Muscle layer of colon (tissue), 2 donors: ENCODE measurements around the gene C15orf61.

Source experiments
- H3K27ac ChIP-seq: one replicate; pipeline ENCODE4 v1.7.0; 2013; ENCODE audit warnings: low read depth, mild to moderate bottlenecking, low read length, moderate library complexity
- H3K27me3 ChIP-seq, 2 donors: one replicate each; pipeline ENCODE4 v1.7.0; 2013; ENCODE audit warnings: low read length in 2 of 2, mild to moderate bottlenecking in 2 of 2; ENCODE audit not compliant: insufficient read depth in 2 of 2, control insufficient read depth in 1 of 2
- H3K36me3 ChIP-seq: one replicate; pipeline ENCODE4 v1.7.0; 2013; ENCODE audit warnings: mild to moderate bottlenecking, low read length; ENCODE audit not compliant: insufficient read depth
- H3K4me1 ChIP-seq: one replicate; pipeline ENCODE4 v1.7.0; 2013; ENCODE audit warnings: mild to moderate bottlenecking, low read length; ENCODE audit not compliant: insufficient read depth
- H3K4me3 ChIP-seq, 2 donors: one replicate each; pipeline ENCODE4 v1.7.0; 2013; ENCODE audit warnings: low read length in 2 of 2, low read depth in 1 of 2, mild to moderate bottlenecking in 1 of 2, moderate library complexity in 1 of 2
- H3K9ac ChIP-seq: one replicate; pipeline ENCODE4 v1.7.0; 2013; ENCODE audit warnings: low read length
- H3K9me3 ChIP-seq: one replicate; pipeline ENCODE4 v1.7.0; 2013; ENCODE audit warnings: mild to moderate bottlenecking, low read length
- donor health status: abdominal sarcoma.
- donor health status: Adenocarcinoma of cecum.

Gene C15orf61

GRCh38 chr15:67543348-67543718 lies 22.4 kb downstream of the C15orf61 start:
- H3K4me1 ChIP-seq, result peaks cover 23% of the 10 kb centered on the region
- H3K9ac ChIP-seq, result peak overlapping the region; percentile 89
- peak overlapping the region; percentile 93 for H3K27ac ChIP-seq
- H3K27me3 ChIP-seq, result no peaks in the 10 kb centered on the region
- H3K4me3 ChIP-seq, result peak overlapping the region; percentile 88 to 92
- H3K36me3 ChIP-seq, result no peaks in the 10 kb centered on the region
- H3K9me3 ChIP-seq, result no peaks in the 10 kb centered on the region

DNA sequence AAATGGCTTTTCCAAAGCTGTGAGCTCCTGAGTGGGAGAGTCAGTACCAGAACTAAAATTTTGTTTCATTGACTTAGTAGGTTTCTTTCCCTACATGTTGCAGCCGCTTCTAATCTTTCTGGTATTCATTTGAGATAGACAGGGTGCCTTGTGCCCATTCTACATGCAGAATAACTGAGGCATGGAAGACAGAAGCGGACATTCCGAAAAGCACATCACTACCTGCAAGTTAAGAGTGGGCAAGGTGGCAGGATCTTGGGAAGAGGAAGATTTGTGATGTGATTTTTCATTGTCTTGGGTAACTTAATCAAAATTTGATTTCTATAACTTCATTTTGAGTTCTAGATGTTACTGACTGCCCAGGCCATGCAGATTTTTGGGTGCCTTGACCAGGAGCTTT lies 23.5 kb downstream of the C15orf61 start:
- Histone ChIP-seq H3K36me3 (no peaks in the 10 kb centered on the region), H3K27ac (no peak overlapping the region), H3K27me3 (no peaks in the 10 kb centered on the region), H3K4me3 (no peak overlapping the region), H3K9me3 (no peaks in the 10 kb centered on the region), H3K4me1 (peaks cover 30% of the 10 kb centered on the region), H3K9ac (no peak overlapping the region)

DNA sequence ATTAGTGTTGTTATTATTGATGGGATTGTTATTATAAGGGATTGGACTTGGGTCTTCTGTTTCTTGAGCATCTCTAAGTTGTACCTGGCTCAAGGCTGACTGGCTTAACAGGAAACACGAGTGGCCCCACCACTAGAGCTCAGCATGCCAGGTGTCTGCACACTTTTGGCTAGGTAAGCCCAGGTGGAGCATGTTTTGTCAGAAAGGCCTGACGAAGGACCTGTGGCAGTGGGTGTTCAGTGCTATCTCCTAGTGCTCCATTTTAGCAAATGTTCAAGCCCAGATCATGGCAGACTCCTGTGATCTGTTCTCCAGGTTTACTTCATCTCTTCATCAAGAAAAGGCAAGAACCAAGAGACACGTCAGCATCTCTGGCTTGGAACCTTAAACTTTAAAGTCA lies 24.9 kb downstream of the C15orf61 start:
- Histone ChIP-seq H3K36me3 (no peaks in the 10 kb centered on the region), H3K27me3 (no peaks in the 10 kb centered on the region), H3K9ac (no peak overlapping the region), H3K4me3 (no peak overlapping the region), H3K4me1 (peaks cover 35% of the 10 kb centered on the region), H3K27ac (no peak overlapping the region), H3K9me3 (no peaks in the 10 kb centered on the region)

- Histone ChIP-seq H3K27ac (no peak overlapping the region), H3K9me3 (no peaks in the 10 kb centered on the region), H3K4me1 (peaks cover 35% of the 10 kb centered on the region), H3K4me3 (no peak overlapping the region), H3K27me3 (no peaks in the 10 kb centered on the region), H3K9ac (no peak overlapping the region), H3K36me3 (no peaks in the 10 kb centered on the region)
Measured at GRCh38 chr15:67547064-67547463, 26.1 kb downstream of the C15orf61 start.

- Histone ChIP-seq H3K4me1 (peaks cover 35% of the 10 kb centered on the region), H3K27me3 (no peaks in the 10 kb centered on the region), H3K36me3 (peaks cover 7% of the 10 kb centered on the region), H3K4me3 (no peak overlapping the region), H3K9ac (peak overlapping the region; percentile 24), H3K9me3 (no peaks in the 10 kb centered on the region), H3K27ac (no peak overlapping the region)
Measured at GRCh38 chr15:67547836-67548235, 26.9 kb downstream of the C15orf61 start.

DNA sequence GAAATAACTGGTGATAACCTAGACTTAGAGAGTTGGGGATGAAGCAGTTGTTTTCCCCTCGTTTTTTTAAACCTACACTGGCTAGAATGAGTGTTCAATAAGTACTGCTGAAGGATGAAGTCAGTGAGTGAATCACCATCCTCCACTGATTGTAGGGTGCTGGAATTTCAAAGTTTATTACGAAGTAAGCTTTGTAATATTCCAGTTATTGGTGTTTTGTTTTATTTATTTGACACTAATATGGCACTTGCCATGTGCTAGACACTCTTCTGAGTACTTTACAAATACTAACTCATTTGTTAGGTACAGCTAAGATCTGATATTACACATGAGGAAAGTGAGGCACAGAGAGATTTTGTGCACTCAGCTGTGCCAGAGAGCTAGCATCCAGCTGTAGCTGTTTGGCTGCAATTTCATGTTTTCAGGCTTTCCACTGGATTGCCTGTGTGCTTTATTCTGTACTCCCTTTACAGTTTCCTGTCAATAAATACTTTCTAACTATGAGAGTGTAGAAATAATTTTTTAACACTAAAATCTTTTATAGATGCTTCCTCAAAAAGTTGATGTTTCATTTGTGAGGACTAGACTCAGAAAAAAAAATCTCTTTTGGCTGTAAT lies 27.4 kb downstream of the C15orf61 start:
- H3K27ac ChIP-seq, result no peak overlapping the region
- H3K9me3 ChIP-seq, result no peaks in the 10 kb centered on the region
- H3K4me3 ChIP-seq, result no peak overlapping the region
- no peaks in the 10 kb centered on the region for H3K27me3 ChIP-seq
- H3K4me1 ChIP-seq, result peaks cover 32% of the 10 kb centered on the region
- peaks cover 7% of the 10 kb centered on the region for H3K36me3 ChIP-seq
- H3K9ac ChIP-seq, result peak overlapping the region; percentile 24

DNA sequence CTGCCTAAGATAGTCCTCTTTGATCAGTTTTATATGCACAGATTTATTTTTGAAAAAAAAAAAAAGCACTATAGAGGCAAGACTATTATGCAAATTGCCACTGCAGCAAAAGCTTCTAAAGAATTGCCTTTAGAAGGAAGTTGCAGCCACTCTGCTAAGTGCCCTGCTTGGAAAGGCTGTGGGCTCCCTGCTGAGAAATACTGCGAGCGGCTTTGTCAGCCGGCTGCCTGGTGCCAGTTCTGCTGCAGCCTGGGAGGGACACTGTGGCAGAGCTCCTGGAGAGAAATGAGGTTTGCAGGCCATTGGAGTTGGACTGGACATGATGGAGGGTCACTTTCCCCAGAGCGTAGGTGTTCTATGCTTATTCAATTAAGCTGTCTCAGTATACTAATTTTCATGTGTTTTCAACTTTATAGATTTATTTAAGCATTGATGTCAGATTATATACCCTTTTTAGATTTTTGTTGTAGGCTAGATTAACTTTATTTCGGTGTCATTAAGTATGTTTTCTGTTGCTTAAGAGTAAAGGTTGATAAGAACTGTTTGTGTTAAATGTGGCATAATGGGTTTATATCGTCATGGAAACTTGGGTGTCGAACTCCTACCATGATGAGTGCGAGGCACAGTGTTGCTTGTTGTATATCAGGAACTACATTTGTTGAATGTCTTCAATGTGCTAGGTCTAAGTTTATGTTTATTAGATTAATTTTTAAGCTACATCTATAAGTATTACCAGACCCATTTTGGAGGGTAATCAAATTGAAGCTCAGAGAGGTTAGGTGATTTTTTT lies 28.1 kb downstream of the C15orf61 start:
- Histone ChIP-seq H3K27me3 (no peaks in the 10 kb centered on the region), H3K4me1 (peaks cover 25% of the 10 kb centered on the region), H3K27ac (peak overlapping the region; percentile 21), H3K4me3 (no peak overlapping the region), H3K9ac (no peak overlapping the region), H3K36me3 (peaks cover 7% of the 10 kb centered on the region), H3K9me3 (no peaks in the 10 kb centered on the region)

DNA sequence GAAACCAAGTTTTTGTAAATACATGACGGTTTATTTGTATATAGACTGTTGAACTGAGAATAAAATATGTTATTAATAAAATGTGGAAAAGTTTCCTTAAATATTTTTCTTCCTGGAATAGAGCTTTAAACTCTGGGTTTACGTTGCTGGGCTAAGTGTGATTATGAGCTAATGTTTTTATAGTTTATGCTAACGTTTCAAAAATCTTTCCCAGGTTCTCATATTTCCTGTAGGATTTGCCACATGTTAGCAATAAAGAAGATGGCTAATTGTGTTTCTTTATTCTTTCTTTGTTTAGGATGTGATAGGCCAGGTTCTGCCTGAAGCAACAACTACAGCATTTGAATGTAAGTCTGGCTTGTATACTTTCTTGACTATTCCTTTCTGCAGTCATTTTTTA lies 28.8 kb downstream of the C15orf61 start:
- Histone ChIP-seq H3K4me3 (no peak overlapping the region), H3K27ac (peak overlapping the region; percentile 21), H3K9ac (no peak overlapping the region), H3K9me3 (no peaks in the 10 kb centered on the region), H3K4me1 (peaks cover 20% of the 10 kb centered on the region), H3K27me3 (no peaks in the 10 kb centered on the region), H3K36me3 (peaks cover 7% of the 10 kb centered on the region)

DNA sequence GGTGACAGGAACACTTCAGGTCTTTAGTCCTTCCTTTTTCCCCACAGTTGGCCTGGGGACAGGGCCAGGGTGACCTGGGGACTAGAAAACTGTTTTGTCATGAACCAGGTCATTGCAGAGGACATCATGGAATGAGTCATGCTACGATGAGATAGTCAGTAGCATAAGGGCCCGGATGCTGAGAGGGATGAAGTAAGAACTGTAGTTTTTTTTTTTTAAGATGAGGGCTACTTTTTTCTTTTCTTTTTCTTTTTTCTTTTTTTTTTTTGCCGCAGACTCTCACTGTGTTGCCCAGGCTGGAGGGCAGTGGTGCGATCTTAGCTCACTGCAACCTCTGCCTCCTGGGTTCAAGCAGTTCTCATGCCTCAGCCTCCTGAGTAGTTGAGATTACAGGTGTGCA lies 29.6 kb downstream of the C15orf61 start:
- H3K9ac ChIP-seq, result no peak overlapping the region
- H3K4me3 ChIP-seq, result no peak overlapping the region
- H3K27ac ChIP-seq, result no peak overlapping the region
- H3K36me3 ChIP-seq, result peaks cover 7% of the 10 kb centered on the region
- H3K9me3 ChIP-seq, result no peaks in the 10 kb centered on the region
- no peaks in the 10 kb centered on the region for H3K27me3 ChIP-seq
- H3K4me1 ChIP-seq, result peaks cover 20% of the 10 kb centered on the region

DNA sequence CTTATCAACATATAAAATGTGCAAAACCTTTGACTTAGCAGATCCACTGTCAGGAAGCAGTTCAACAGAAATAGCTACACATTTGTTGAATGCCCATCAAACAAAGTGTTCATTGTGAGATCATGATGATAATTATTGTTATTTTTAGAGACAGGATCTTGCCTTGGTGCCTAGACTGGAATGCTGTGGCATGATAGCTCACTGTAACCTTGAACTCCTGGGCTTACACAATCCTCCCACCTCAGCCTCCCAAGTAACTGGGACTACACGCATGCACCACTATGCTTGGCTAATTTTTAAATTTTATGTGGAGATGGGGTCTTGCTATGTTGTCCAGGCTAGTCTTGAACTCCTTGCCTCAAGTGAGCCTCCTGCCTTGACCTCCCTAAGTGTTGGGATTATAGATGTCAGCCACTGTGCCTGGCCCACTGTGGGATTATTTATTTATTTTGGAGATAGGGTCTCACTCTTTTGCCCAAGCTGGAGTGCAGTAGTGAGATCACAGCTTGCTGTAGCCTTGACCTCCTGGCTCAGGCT lies 30.3 kb downstream of the C15orf61 start:
- Histone ChIP-seq H3K27ac (no peak overlapping the region), H3K9ac (no peak overlapping the region), H3K9me3 (no peaks in the 10 kb centered on the region), H3K4me1 (peaks cover 20% of the 10 kb centered on the region), H3K36me3 (peaks cover 7% of the 10 kb centered on the region), H3K4me3 (no peak overlapping the region), H3K27me3 (no peaks in the 10 kb centered on the region)

DNA sequence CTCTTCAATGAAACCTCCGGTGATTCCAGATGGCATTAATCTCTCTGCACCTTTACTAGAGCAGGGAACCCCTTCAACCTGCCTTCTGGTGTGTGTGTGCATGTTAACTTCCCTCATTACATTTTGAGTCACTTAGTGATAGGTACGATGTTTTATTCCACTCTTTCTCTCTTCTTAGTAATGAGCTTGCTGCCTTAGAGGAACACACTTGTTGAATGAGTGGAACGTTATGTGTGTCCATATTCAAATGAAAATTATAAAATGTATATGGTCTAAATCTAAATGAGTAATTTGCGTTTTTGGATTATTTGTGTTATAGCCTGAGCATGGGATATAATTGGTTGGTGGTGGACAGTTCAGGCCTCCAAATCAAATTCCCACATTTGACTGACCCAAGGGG lies 33.6 kb downstream of the C15orf61 start:
- H3K27me3 ChIP-seq, result no peaks in the 10 kb centered on the region
- H3K4me1 ChIP-seq, result peaks cover 5% of the 10 kb centered on the region
- H3K9me3 ChIP-seq, result no peaks in the 10 kb centered on the region
- H3K36me3 ChIP-seq, result peaks cover 15% of the 10 kb centered on the region
- H3K9ac ChIP-seq, result no peak overlapping the region
- H3K27ac ChIP-seq, result no peak overlapping the region
- H3K4me3 ChIP-seq, result no peak overlapping the region
